Endothelial cell of umbilical vein (primary cell): Measurements from ENCODE around the gene RTN4RL1. TPM values are rescaled to one million over a fixed set of nuclear protein-coding genes. Genes with fewer than 3 reads are reported as not detected.

ENCODE experiments used
- BruUV-seq: library from RNA; stranded (reverse); fragments of 400-500 nt; replicated peaks from 2 replicates; lab custom pipeline; 2021; lab: Mats Ljungman, UMichigan
- CTCF ChIA-PET: fragments of 300-600, 350-600 bp; sonication (Branson Sonifier 250); formaldehyde crosslinking; loops from one replicate; lab custom pipeline; 2021; ENCODE audit warnings: antibody characterized with exemption, inconsistent platforms; lab: Charles Lee
- POLR2A ChIA-PET: fragments of 300-600, 350-600 bp; sonication (Branson Sonifier 250); formaldehyde crosslinking; loops from one replicate; lab custom pipeline; 2021; ENCODE audit warnings: antibody characterized with exemption, inconsistent platforms; lab: Charles Lee
- DNase-seq: peaks from one replicate; pipeline ENCODE4 v3.0.0-alpha.2; 2011; ENCODE audit warnings: low read depth, low spot score
- FAIRE-seq: peaks from 2 replicates; lab custom pipeline; 2011; peaks lifted over from hg19 to GRCh38; lab: Jason Lieb, UNC
- H2AFZ ChIP-seq: 2 replicates; pipeline ENCODE4 v1.6.0; 2012; ENCODE audit warnings: low read depth, low read length, control low read depth, inconsistent platforms
- H3K27ac ChIP-seq: 2 replicates; pipeline ENCODE4 v1.5.1; 2011; ENCODE audit warnings: low read depth, mild to moderate bottlenecking, control low read depth, low read length, moderate library complexity; ENCODE audit not compliant: insufficient read depth
- H3K27me3 ChIP-seq, 2 experiments: 2 replicates each; pipeline versions ENCODE4 v1.6.0 to v1.6.1; 2011; ENCODE audit warnings: low read length in 2 of 2, mixed read lengths in 1 of 2; ENCODE audit not compliant: control insufficient read depth in 2 of 2, insufficient read depth in 2 of 2
- H3K36me3 ChIP-seq, 2 experiments: 2 replicates in 1 of 2; 3 replicates in 1 of 2; pipeline ENCODE4 v1.5.1; 2011; ENCODE audit warnings: low read length in 2 of 2, mild to moderate bottlenecking in 1 of 2, moderate library complexity in 1 of 2; ENCODE audit not compliant: control insufficient read depth in 2 of 2, insufficient read depth in 2 of 2; ENCODE audit errors: extremely low read depth in 1 of 2
- H3K4me1 ChIP-seq: 3 replicates; pipeline ENCODE4 v1.5.1; 2011; ENCODE audit warnings: mild to moderate bottlenecking, low read length; ENCODE audit not compliant: control insufficient read depth, insufficient read depth; ENCODE audit errors: extremely low read depth
- H3K4me2 ChIP-seq: 2 replicates; pipeline ENCODE4 v1.6.1; 2011; ENCODE audit warnings: low read length, control low read depth, mixed read lengths; ENCODE audit not compliant: insufficient read depth
- H3K4me3 ChIP-seq, 3 experiments: fragments of 200-600 bp in 1 of 3; sonication (generic), shearing (Covaris generic) in 1 of 3; replicated peaks in 1 of 3; 2 replicates each; pipeline ENCODE4 v1.5.1; 2011 to 2016; ENCODE audit warnings: control low read depth in 3 of 3, low read length in 3 of 3, mild to moderate bottlenecking in 2 of 3, inconsistent platforms in 1 of 3, low read depth in 1 of 3, moderate library complexity in 1 of 3; ENCODE audit not compliant: insufficient read depth in 1 of 3
- H3K79me2 ChIP-seq: 2 replicates; pipeline ENCODE4 v1.6.0; 2012; ENCODE audit warnings: low read length, inconsistent platforms; ENCODE audit not compliant: control insufficient read depth, insufficient read depth
- H3K9ac ChIP-seq: replicated peaks from 2 replicates; pipeline ENCODE3; 2011; ENCODE audit warnings: low read length, control low read depth; ENCODE audit not compliant: insufficient read depth; ENCODE audit errors: extremely low read depth
- H3K9me1 ChIP-seq: replicated peaks from 3 replicates; pipeline ENCODE4 v1.6.0; 2011; ENCODE audit warnings: mild to moderate bottlenecking, low read length; ENCODE audit not compliant: control insufficient read depth, insufficient read depth; ENCODE audit errors: extremely low read depth
- H3K9me3 ChIP-seq: replicated peaks from 2 replicates; pipeline ENCODE4 v1.5.1; 2012; ENCODE audit warnings: low read length, inconsistent platforms; ENCODE audit not compliant: control insufficient read depth, insufficient read depth
- H4K20me1 ChIP-seq: replicated peaks from 2 replicates; pipeline ENCODE3; 2011; ENCODE audit warnings: mild to moderate bottlenecking, low read length; ENCODE audit not compliant: control insufficient read depth, insufficient read depth; ENCODE audit errors: extremely low read depth
- CTCF ChIP-seq, 2 donors: IDR thresholded peaks; 1 replicate in 1 of 2; 2 replicates in 1 of 2; pipeline ENCODE4 v1.5.1; 2011; ENCODE audit warnings: low read length in 2 of 2, mild to moderate bottlenecking in 2 of 2, moderate library complexity in 2 of 2, control low read depth in 1 of 2, inconsistent platforms in 1 of 2, low read depth in 1 of 2; ENCODE audit not compliant: insufficient read depth in 1 of 2; ENCODE audit errors: extremely low read depth in 1 of 2
- EZH2 ChIP-seq: IDR thresholded peaks from 2 replicates; pipeline ENCODE4 v1.6.1; 2012; ENCODE audit warnings: borderline replicate concordance, low read depth, mild to moderate bottlenecking, moderate library complexity, low read length, inconsistent platforms; ENCODE audit not compliant: severe bottlenecking
- FOS ChIP-seq: IDR thresholded peaks from 2 replicates; pipeline ENCODE4 v1.6.1; 2011; ENCODE audit warnings: mild to moderate bottlenecking, low read length, moderate library complexity, borderline replicate concordance; ENCODE audit not compliant: insufficient read depth
- GATA2 ChIP-seq: IDR thresholded peaks from 2 replicates; pipeline ENCODE4 v1.7.0; 2011; ENCODE audit warnings: low read depth, mild to moderate bottlenecking, moderate library complexity, mixed read lengths, low read length; ENCODE audit not compliant: insufficient read length, insufficient read depth
- MYC ChIP-seq: IDR thresholded peaks from one replicate; pipeline ENCODE4 v1.6.1; 2011; ENCODE audit warnings: mild to moderate bottlenecking, low read depth, low read length
- POLR2A ChIP-seq: IDR thresholded peaks from 2 replicates; pipeline ENCODE4 v1.6.1; 2012; ENCODE audit warnings: low read depth, mild to moderate bottlenecking, control low read depth, low read length
- dilution Hi-C: fragments of 300-500 bp; cut with MboI; formaldehyde crosslinking; loops from one replicate; pipeline ENCODE4 v1.15.0; 2019; ENCODE audit warnings: low sequenced_read_pairs; ENCODE audit not compliant: extremely low pct_ligation_motif_present
- intact Hi-C: fragments of 100-400 bp; cut with micrococcal nuclease; formaldehyde crosslinking; loops from one replicate; pipeline ENCODE4 v1.10.0; 2022
- polyA plus RNA-seq, 4 experiments: library from polyadenylated mRNA; depleted of rRNA in 3 of 4; stranded (reverse) in 3 of 4; unstranded in 1 of 4; fragments of >200 nt; gene quantifications; 2 replicates each; pipeline versions ENCODE4 v1.2.1 to v1.2.3, GENCODE V29; 2011 to 2012; ENCODE audit warnings: missing spikeins in 1 of 4
- total RNA-seq: library from RNA; stranded (reverse); gene quantifications from 2 replicates; pipeline ENCODE4 v1.2.3, GENCODE V29; 2021

The RTN4RL1 gene
- total and polyA plus RNA-seq, 2 donors (not counting 3 experiments of a cell fraction or from before 2014, with no cell fraction given) = 0.04 TPM; not detected in 1

GRCh38 chr17:1967213-1967612 lies 57.9 kb downstream of the RTN4RL1 start:
- Histone ChIP-seq H3K4me2 (no peak overlapping the region), H4K20me1 (no peaks in the 10 kb centered on the region), H3K36me3 (no peaks in the 10 kb centered on the region), H3K27me3 (no peaks in the 10 kb centered on the region), H3K9ac (no peak overlapping the region), H3K27ac (no peak overlapping the region), H3K9me1 (no peaks in the 10 kb centered on the region), H2AFZ (no peak overlapping the region), H3K4me3 (no peak overlapping the region), H3K79me2 (no peaks in the 10 kb centered on the region), H3K4me1 (no peaks in the 10 kb centered on the region), H3K9me3 (no peaks in the 10 kb centered on the region)
- POLR2A ChIA-PET = no interaction called here
- dilution Hi-C loops (no loop called here), intact Hi-C loops (no loop called here)
- BruUV-seq = no TSS peak
- CTCF ChIA-PET = no interaction called here
- no peak for TF ChIP-seq CTCF (IDR thresholded peaks at IDR 0.05; ENCODE audit: extremely low read depth in 1 of 2, insufficient read depth in 1 of 2, low read depth in 1 of 2, low read length in 2 of 2)
- no peak for TF ChIP-seq EZH2
- no peak for TF ChIP-seq FOS
- TF ChIP-seq POLR2A = no peak
- no peak for TF ChIP-seq GATA2
- TF ChIP-seq MYC = no peak
- no peak for FAIRE-seq
- no peak for DNase-seq
